HUDEP-2 (cell line): ENCODE measurements around the gene KXD1.
"Not testable (repeated sequence)": the region's sequence is repeated elsewhere in the genome, so short reads cannot be mapped to it uniquely, and the experiment has no call there.

Experiments used
- DNase-seq, 76 experiments: peaks; one replicate each; lab custom pipeline; 2025; ENCODE audit not compliant: unreplicated experiment in 76 of 76; lab: John Stamatoyannopoulos, UW

Gene KXD1, protein sequence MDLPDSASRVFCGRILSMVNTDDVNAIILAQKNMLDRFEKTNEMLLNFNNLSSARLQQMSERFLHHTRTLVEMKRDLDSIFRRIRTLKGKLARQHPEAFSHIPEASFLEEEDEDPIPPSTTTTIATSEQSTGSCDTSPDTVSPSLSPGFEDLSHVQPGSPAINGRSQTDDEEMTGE

DNA sequence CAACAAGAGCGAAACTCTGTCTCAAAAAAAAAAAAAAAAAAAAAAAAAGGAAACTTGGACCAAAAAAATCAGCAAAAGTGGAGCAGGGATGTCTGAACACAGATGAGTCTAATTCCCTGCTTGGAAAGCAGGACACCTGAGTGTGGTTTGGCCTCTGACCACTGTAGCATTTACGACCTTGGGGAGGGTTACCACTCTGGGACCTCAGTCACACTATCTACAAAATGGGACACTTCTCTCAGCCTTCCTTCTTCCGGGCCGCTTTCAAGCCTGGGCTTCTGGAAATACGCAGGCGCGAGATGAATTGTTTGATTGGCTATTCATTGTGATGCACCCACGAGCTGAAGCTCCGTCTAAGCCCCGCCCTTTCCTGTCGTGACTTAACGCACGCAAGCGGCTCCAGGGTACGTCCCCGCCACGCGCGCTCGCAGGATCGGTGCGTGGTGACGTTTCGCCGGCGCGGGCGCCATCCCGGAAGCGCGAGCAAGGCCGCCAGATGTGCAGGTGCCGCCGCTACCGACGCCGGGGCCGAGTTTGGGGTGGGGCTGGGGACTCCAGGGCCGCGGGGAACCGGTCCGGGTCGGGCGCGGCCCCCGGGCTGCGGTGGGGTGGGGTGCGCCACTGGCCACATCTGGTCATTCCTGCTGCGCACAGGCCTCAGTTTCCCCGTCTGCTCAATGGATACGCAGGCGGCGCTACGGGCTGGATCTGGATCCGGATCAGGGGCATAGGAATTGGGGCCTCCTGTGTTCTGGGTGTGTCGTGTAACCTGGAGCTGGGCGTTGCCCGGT lies at the start of gene KXD1:
KXD1 (plus strand) TSS at position 460 of the 791 bp plus-strand sequence. CDS start 4,187 bp downstream, outside the sequence.
- DNase-seq = peak in 75 of 76 experiments; percentile 69 to 100 (median 99)

DNA sequence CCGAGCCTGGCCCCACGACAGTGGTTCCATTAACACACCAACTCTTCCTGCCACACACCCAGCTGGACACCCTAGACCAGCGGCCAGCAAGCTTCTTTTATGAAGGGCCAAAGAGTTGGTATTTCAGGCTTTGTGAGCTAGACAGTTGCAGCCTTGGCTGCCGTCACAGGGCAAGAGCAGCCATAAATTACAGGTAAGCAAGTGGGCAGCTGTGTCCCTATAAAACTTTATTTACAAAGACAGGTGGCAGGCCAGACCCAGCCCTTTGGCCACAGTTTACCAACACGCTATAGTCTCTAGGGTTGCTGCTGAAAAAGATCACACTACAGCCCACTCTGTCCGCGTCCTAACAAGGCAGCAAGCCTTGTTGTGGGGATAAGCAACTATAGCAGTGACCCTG lies 49.1 kb upstream of the KXD1 start:
- no peak for DNase-seq

DNA sequence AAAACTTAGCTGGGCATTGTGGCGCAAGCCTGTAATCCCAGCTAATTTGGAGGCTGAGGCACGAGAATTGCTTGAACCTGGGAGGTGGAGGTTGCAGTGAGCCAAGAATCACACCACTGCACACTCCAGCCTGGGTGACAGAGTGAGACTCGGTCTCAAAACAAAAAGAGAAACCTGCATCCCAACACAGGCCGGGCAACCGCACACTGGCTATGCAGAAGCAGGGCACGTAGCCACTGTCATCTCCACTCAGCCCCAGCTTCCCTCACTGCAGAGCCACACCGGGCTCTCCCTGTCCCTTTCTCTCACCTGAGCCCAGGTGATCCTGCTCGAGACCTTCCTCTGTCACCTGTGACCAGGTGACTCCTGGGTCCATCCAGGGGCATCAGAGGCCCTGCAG lies 47.5 kb upstream of the KXD1 start:
- no peak for DNase-seq

DNA sequence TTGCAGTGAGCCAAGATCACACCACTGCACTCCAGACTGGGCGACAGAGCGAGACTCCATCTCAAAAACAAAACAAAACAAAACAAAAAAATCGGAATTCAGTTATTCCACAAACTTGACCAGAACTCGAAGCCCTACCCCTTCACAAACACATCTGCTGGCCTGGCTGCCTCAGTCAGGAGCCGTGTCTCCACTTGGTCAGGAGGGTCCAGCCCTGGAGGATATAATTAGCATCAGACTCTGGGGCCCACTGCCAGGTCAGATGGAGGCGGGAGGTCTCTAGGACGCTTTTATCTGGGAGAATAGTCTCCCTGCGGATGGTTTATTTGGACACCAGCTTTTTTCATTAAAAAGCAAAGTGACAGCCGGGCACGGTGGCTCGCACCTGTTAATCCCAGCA lies 43.8 kb upstream of the KXD1 start:
- no peak for DNase-seq

DNA sequence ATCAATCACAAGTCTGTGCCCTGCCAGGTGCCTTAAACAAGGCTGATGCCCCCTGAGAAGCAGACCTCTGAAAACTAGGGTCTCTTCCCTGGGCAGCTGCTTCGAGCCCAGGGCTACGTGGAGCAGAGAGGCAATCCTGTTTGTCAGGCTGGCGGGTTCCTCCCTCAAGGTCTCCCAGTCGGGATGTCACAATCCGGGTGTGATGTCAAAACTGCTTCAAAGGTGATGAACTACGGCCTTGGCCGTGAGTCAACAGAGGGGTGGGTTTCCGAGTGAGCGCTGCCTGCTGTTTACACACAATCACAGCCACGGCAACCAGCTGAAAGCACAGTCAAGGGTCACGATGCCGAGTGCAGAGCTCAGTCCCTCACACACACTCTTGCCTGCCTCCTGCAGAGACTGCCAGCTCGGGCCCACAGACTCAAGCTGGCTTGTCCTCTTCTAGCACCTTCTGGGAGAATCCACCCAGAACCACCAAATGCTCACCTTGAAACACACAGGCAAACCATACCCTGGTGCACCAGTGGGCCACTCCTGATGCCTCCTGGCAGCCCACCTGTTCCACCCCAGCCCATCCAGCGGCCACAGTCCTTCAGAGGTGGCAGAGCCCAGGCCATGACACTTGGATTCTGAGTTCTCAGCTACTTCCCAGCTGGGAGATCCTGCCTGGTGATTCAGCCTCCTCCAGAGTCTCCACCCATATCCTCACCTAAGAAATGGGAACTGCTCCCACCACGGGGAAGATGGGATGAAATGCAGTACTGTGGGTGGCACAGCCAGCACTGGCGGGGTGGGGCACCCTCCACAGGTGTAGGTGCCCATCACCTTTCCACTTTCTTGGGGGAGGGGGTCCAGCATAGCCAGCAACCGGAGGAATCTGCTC lies 42.6 kb upstream of the KXD1 start:
- DNase-seq = no peak

DNA sequence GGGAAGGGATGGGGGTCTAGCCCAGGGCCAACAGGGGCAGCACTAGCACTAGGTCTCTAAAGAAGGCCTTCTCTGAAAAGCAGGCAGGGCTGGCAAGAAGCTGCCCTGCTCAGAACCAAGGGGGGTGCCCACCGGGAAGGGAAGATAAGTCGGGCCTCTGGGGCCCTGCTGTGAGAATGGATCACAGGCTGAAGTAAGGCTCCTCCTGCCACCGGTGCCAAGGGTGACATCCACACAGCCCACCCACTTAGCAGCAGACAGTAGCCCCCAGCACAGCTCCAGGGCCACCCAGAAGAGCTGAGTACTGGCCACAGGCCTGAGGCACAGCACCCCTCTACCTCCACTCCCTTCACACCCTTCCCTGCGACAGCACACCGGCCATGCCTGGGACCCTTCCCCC lies 41.7 kb upstream of the KXD1 start:
- no peak for DNase-seq

DNA sequence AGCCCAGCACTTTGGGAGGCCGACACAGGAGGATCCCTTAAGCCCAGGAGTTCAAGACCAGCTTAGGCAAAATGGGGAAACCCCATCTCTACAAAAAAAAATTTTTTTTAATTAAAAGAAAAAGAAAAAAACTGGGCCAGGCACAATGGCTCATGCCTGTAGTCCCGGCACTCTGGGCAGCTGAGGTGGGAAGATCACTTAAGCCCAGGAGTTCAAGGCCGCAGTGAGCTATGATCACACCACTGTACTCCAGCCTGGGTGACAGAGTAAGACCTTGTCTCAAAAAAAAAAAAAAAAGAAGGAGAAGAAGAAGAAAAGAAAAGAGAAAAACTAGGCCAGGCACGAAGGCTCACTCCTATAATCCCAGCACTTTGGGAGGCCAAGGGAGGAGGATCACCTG lies 40.1 kb upstream of the KXD1 start:
- no peak for DNase-seq

DNA sequence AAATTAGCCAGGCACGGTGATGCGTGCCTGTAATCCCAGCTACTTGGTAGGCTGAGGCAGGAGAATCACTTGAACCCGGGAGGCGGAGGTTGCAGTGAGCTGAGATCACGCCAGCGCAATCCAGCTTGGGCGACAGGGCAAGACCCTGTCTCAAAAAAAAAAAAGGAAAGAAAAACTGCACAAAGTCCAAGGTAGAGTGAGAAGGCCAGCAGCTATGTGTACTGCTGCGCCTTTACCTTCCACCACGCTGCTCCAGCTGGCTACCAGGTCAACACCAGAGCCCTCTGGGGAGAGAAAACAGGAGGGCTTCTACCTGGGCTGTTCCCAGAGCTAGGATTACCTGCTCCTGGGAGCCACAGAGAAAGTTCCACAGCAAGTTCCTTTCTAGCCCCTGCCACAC lies 39.0 kb upstream of the KXD1 start:
- DNase-seq = no peak

DNA sequence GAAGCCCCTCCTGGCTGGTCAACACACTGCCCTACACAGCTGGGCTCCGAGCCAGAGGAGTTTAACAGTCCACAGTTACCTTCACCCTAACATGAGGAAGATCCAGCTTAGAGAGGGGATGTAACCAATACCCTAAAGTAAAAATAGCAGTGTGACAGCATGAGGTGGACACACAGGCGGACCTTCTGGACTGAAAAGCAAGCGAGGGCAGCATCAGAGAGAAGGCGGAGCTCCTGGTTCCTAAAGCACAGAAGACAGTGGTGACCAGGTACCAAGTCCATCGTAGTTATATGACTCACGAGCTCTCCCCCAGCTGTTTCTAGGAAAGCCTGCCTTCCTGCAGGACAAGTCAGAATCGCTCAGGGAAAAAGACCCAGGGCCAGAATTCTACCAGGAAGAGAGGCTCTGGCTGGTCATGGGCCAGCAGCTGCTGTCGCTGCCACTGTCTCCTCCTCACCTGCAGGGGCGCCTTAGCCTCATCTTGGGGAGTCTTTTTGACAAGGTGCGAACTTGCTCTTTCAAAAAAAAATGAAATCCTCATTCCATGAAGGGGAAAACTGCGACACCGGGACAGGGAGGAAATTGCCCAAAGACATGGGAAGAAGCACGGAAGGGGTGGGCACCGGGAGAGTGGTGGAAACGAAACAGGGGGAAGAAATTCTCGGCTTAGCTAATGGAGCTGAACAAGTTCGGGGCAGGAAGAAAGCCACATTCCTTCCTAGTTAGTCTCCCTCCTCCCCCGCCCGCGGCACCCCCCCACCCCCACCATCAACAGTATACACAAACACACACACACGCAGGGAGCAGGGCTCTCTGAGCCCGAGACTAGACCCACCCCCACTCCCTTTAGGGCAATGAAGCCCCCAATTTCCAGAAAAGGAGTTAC lies 37.5 kb upstream of the KXD1 start:
- DNase-seq = peak in 66 of 76 experiments; percentile 17 to 80 (median 63)

DNA sequence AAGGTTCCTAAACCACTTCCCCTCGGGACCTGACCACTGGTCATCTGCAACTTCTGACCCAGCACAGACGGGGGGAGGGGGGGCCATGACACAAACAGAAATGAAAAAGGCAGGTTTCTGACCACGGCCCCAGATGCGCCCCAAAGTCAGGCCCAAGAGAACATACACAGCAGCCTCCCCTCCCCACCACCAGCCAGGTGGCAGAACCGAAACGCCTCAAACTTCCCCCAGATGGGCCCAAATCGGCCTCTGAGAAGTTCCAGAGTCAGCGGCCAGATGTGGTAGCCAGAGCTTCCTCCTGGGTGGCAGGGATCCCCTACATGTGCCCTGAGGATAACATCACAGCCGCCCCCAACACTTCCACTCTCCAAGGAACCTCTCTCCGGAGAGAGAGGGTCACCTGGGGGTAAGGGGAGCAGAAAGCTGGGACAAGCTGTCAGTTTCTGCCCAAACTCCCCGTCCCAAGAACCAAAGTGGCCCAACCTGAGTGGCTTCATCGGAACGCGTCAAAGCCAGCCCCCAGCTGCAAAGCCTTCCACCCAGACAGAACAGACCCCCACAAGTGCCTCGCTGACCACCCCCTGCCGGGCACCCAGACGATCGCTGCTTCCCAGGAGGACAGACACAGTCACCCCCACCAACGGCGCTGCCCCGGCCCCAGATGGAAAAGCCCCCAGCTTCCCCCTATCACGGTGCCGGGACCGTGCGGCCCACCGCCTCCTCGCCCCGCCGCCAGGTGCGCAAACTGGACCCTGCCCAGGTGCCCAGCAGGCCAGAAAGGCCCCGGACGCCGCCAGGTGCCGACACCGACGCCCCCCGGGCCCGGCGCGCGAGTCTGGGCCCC lies 36.6 kb upstream of the KXD1 start:
- peak in 8 of 76 experiments; percentile 16 to 46 (median 28) for DNase-seq

DNA sequence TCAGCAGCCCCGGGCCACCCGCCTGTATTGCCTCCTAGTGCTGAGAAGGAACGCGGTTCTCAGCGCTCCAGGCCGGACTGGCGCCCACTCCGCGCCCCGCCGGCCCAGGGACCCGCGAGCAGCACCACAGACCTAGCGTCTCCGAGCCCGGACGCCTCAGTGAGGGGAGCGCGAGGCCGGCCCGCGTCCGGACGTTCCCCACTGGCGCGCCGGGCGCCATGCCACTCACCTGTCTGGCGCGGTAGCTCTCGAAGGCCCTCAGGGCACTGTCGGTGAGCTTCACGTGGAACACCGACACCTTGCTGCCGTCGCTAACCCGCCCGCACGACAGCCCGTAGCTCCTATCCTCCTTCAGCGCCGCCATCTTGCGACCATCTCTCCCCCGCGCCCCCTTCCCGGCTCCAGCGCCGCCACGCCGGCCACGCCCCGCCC lies 36.0 kb upstream of the KXD1 start, which contains the start of gene ELL:
ELL (minus strand) TSS at position 379 of the 432 bp plus-strand sequence; CDS start at position 364, 15 bp downstream.
- no peak for DNase-seq

DNA sequence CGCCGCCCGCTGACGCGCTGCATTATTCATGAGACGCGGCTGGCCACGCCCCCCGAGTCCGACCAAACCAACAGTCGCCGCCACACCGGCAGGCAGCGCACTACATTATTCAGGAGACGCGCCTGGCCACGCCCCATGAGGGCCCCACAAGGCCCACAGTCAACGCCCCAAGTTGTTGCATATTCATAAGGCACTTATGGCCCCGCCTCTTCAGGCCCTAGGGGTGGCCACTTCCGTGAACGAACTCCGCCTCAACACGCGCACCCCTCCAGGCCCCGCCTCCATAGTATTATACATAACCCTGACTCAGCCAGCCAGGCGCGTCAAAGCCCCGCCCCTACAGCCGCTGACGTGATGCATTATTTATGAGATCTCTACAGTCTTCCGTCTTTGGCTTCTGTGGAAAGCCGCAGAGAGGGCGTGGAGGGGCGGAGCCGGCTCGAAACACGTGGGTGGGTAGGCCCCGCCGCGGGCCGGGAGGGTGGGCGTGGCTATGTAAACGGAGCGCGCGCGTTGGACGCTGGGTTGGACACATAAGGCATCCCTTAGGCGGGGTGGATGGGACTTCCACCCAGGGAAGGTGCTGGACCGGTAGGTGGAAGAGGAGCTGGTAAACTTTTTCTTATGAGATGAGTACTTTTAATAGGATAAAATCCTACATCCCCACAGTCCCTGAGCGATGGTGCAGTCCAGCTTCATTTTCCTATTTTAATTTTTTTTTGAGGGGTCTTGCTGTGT lies 35.4 kb upstream of the KXD1 start:
- peak; percentile 96 to 100 (median 100) for DNase-seq

DNA sequence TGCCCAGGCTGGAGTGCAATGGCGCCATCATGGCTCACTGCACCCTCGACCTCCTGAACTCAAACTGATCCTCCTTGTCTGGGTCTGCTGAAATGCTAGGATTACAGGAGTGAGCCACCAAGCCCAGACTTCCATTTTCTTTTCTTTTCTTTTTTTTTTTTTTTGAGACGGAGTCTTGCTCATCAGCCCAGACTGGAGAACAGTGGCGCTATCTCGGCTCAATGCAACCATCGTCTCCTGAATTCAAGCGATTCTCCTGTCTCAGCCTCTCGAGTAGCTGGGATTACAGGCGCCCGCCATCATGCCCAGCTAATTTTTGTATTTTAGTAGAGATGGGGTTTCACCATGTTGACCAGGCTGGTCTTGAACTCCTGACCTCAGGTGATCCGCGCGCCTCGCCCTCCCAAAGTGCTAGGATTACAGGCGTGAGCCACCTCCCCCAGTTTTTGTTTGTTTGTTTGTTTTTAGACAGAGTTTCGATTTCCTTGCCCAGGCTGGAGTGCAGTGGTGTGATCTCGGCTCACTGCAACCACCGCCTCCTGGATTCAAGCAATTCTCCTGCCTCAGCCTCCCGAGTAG lies 34.7 kb upstream of the KXD1 start:
- not testable (repeated sequence) for DNase-seq

DNA sequence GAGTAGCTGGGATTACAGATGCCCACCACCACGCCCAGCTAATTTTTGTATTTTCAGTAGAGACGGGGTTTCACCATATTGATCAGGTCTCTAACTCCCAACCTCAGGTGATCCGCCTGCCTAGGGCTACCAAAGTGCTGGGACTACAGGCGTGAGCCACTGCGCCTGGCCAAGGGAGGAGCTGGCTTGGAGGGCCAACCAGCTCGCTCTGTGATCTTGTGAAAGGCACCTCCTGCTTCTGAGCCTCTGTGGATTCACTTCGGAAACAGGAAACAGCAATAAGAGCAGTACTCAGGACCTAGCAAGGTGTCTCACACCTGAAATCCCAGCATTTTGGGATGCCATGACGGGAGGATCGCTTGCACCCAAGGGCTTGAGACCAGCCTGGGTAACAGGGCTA lies 33.8 kb upstream of the KXD1 start:
- no peak for DNase-seq

DNA sequence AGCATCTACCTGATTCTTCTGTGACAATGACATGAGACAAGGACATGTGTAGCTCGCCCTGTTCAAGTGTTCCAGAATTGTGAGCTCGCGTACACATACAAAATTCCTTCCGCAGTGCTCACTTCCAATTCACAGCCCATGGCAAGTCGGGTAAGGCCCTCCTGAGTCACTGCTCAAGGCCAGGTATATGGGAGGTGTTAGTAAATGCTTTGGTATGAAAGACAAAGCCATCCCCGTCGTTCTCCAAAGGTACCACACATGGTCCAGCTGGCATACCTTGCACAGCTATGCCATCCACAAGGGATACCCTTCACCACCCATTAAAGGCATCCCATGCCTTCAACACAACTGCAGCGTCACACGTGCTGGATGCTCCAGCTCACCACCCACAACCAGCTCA lies 31.4 kb upstream of the KXD1 start:
- no peak for DNase-seq

DNA sequence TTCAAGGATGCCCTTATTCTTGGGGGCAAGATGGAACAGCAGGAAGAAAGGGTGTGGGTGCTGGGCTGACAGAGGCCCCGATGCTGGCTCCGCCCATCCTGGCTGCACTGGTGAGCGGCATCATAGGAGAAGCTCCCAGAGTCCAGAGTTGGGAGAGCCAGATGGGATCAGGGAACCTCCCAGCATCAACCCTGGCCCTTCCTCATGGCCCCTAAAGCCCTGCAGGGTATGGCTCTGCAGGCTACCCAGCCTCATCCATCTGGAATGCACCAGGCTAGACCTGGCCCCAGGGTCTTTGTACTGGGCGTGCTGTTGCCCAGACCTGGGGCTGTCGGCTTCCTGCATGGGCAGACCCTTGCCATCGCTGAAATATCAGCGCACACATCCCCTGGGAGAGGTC lies 27.9 kb upstream of the KXD1 start:
- no peak for DNase-seq

DNA sequence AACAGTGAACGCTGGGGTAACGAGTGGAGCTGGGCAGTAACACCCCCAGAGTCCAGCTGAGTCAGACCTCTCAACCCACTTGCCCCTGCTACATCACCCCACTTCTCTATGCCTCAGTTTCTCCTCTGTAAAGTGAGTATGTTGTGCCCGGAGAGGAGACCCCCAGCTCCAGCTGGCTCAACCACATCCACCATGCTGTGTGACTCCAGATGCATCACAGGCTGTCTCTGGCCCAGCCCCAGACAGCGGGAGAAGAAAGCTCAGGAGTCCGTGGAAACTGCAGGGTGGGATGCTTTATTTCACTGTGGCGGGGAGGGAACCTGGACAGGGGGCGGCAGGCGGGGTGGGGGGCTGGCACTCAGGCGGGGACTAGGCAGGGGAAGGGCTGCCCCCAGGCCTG lies 26.2 kb upstream of the KXD1 start:
- DNase-seq = no peak

DNA sequence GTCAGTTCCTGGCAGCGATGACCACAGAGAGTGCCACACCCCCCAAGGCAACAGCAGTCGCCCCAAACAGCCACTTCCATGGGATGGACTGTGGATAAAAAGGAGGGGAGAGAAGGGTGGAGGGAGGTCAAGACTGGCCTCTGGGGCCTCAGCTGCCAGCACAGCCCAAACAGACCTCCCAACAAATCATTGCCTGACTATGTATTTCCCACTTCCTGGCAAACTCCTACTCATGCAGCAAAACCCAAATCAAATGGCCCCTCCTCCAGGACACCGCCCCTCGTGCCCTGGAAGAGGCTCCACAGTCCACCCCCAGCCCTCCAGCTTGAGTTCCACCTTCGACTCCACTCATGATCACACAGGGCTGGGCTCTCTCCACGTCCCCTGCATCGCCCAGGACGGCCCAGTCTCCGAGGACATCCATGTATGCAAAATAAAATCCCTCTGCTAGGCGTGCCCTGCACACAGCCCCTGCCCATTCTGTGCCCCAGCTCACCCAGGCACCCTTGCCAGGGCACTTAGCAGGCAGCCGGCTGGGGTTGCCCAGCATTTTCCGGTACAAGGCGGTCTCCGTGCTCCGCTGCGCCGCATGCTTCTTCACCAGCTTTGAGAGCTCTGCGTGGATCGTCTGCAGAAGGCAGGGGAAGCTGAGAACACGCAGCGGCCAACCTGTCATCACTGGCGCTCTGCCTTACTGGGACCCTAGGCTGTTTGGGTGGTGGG lies 25.3 kb upstream of the KXD1 start:
- DNase-seq = no peak
